Transverse colon (tissue), 4 donors: ENCODE measurements around the gene EYS.

Experiments used
- EP300 ChIP-seq: sonication (generic); formaldehyde crosslinking; IDR thresholded peaks from one replicate; pipeline ENCODE4 v1.6.1; 2017; ENCODE audit warnings: antibody characterized with exemption, low read depth
- POLR2A ChIP-seq: fragments of 450-650 bp; IDR thresholded peaks from one replicate; pipeline ENCODE4 v1.6.1; 2016; ENCODE audit warnings: antibody characterized with exemption, mild to moderate bottlenecking, moderate library complexity
- POLR2AphosphoS5 ChIP-seq, 3 donors: sonication (generic); formaldehyde crosslinking; IDR thresholded peaks; one replicate each; pipeline ENCODE4 v1.6.1; 2016; ENCODE audit warnings: antibody characterized with exemption in 3 of 3
- TF ChIP-seq, protein P1 (sequence below), 5 experiments: fragments of 200-600 bp in 3 of 5; fragments of 450-650 bp in 2 of 5; sonication (generic) in 3 of 5; IDR thresholded peaks; 1 replicate in 2 of 5; 2 replicates in 3 of 5; pipeline ENCODE4 v1.5.1; 2016 to 2017; ENCODE audit warnings: antibody characterized with exemption in 5 of 5, inconsistent platforms in 3 of 5, mild to moderate bottlenecking in 2 of 5, moderate library complexity in 1 of 5

DNA sequence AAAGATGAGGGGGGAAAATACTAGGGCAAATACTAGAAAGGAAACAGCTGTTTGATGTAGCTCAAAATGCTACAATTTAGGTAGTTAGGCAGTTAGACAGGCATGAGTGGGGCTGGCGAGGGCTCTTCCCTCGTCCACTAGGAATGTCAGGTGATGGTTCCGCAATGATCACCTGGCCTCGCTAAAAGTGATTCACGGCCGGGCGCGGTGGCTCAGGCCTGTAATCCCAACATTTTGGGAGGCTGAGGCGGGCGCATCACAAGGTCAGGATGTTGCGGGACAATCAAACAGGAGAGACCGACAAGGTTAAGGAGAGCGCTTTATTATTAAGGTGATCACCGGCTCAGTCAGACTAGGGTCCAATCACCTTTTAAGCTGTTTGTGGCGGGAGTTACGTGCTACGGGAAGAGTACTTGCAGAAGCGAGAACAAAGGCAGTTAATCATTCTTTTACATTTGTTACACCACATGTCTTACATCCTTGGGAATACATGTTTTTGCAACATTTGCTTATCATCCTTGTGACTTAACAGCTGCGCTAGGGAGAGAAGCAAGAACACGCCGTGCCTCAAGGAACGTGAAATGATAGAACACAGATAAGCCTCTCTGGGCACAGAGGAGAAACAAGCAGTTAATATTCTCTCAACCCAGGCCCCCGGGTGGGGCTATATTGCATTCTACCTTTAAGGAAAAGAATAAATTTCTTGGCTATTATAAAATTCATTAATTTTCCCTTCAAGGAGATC is 1025.4 kb downstream of the EYS start:
- TF ChIP-seq, protein P1, sequence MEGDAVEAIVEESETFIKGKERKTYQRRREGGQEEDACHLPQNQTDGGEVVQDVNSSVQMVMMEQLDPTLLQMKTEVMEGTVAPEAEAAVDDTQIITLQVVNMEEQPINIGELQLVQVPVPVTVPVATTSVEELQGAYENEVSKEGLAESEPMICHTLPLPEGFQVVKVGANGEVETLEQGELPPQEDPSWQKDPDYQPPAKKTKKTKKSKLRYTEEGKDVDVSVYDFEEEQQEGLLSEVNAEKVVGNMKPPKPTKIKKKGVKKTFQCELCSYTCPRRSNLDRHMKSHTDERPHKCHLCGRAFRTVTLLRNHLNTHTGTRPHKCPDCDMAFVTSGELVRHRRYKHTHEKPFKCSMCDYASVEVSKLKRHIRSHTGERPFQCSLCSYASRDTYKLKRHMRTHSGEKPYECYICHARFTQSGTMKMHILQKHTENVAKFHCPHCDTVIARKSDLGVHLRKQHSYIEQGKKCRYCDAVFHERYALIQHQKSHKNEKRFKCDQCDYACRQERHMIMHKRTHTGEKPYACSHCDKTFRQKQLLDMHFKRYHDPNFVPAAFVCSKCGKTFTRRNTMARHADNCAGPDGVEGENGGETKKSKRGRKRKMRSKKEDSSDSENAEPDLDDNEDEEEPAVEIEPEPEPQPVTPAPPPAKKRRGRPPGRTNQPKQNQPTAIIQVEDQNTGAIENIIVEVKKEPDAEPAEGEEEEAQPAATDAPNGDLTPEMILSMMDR (IDR thresholded peaks at IDR 0.05): no peak
- TF ChIP-seq POLR2A: no peak
- no peak for TF ChIP-seq POLR2AphosphoS5 (IDR thresholded peaks at IDR 0.05)
- TF ChIP-seq EP300: no peak
